ENCODE measurements around the gene CBR3.

CBR3 gene

GRCh38 chr21:36159356-36159921, 24.6 kb downstream of the CBR3 start:
- no peak overlapping the region for H3K4me3 ChIP-seq (ENCODE audit: low read length)
- H3K27me3 ChIP-seq (ENCODE audit: insufficient read depth, low read length), result peaks cover 30% of the 10 kb centered on the region
- H3K4me1 ChIP-seq (ENCODE audit: insufficient read depth, low read length), result no peaks in the 10 kb centered on the region
- no peaks in the 10 kb centered on the region for H3K9me3 ChIP-seq (ENCODE audit: insufficient read depth, low read depth, low read length)
- H3K36me3 ChIP-seq (ENCODE audit: insufficient read depth, low read depth, low read length), result no peaks in the 10 kb centered on the region
- no peak overlapping the region for H3K27ac ChIP-seq (ENCODE audit: low read length)
- no peak overlapping the region for H3K9ac ChIP-seq (ENCODE audit: low read depth, low read length)

GRCh38 chr21:36160850-36161178, 25.9 kb downstream of the CBR3 start:
- H3K27ac ChIP-seq (ENCODE audit: low read length), result no peak overlapping the region
- peaks cover 16% of the 10 kb centered on the region for H3K27me3 ChIP-seq (ENCODE audit: insufficient read depth, low read length)
- H3K4me1 ChIP-seq (ENCODE audit: insufficient read depth, low read length), result no peaks in the 10 kb centered on the region
- no peak overlapping the region for H3K4me3 ChIP-seq (ENCODE audit: low read length)
- H3K9me3 ChIP-seq (ENCODE audit: insufficient read depth, low read depth, low read length), result no peaks in the 10 kb centered on the region
- H3K36me3 ChIP-seq (ENCODE audit: insufficient read depth, low read depth, low read length), result no peaks in the 10 kb centered on the region
- H3K9ac ChIP-seq (ENCODE audit: low read depth, low read length), result no peak overlapping the region

- Histone ChIP-seq H3K4me3 (ENCODE audit: low read length) (no peak overlapping the region), H3K9me3 (ENCODE audit: insufficient read depth, low read depth, low read length) (no peaks in the 10 kb centered on the region), H3K27me3 (ENCODE audit: insufficient read depth, low read length) (peaks cover 9% of the 10 kb centered on the region), H3K4me1 (ENCODE audit: insufficient read depth, low read length) (no peaks in the 10 kb centered on the region), H3K36me3 (ENCODE audit: insufficient read depth, low read depth, low read length) (no peaks in the 10 kb centered on the region), H3K27ac (ENCODE audit: low read length) (no peak overlapping the region), H3K9ac (ENCODE audit: low read depth, low read length) (no peak overlapping the region)
Observed at GRCh38 chr21:36162631-36163030, 27.8 kb downstream of the CBR3 start.

- H3K36me3 ChIP-seq (ENCODE audit: insufficient read depth, low read depth, low read length), result no peaks in the 10 kb centered on the region
- H3K9ac ChIP-seq (ENCODE audit: low read depth, low read length), result no peak overlapping the region
- H3K4me1 ChIP-seq (ENCODE audit: insufficient read depth, low read length), result no peaks in the 10 kb centered on the region
- no peaks in the 10 kb centered on the region for H3K9me3 ChIP-seq (ENCODE audit: insufficient read depth, low read depth, low read length)
- H3K4me3 ChIP-seq (ENCODE audit: low read length), result no peak overlapping the region
- no peak overlapping the region for H3K27ac ChIP-seq (ENCODE audit: low read length)
- no peaks in the 10 kb centered on the region for H3K27me3 ChIP-seq (ENCODE audit: insufficient read depth, low read length)
Observed at GRCh38 chr21:36163750-36164741, 29.2 kb downstream of the CBR3 start.

GRCh38 chr21:36165356-36165755, 30.5 kb downstream of the CBR3 start:
- Histone ChIP-seq H3K4me3 (ENCODE audit: low read length) (no peak overlapping the region), H3K27ac (ENCODE audit: low read length) (no peak overlapping the region), H3K4me1 (ENCODE audit: insufficient read depth, low read length) (no peaks in the 10 kb centered on the region), H3K9ac (ENCODE audit: low read depth, low read length) (no peak overlapping the region), H3K27me3 (ENCODE audit: insufficient read depth, low read length) (no peaks in the 10 kb centered on the region), H3K9me3 (ENCODE audit: insufficient read depth, low read depth, low read length) (no peaks in the 10 kb centered on the region), H3K36me3 (ENCODE audit: insufficient read depth, low read depth, low read length) (no peaks in the 10 kb centered on the region)

- H3K36me3 ChIP-seq (ENCODE audit: insufficient read depth, low read depth, low read length), result no peaks in the 10 kb centered on the region
- no peak overlapping the region for H3K4me3 ChIP-seq (ENCODE audit: low read length)
- H3K4me1 ChIP-seq (ENCODE audit: insufficient read depth, low read length), result no peaks in the 10 kb centered on the region
- no peaks in the 10 kb centered on the region for H3K9me3 ChIP-seq (ENCODE audit: insufficient read depth, low read depth, low read length)
- H3K27me3 ChIP-seq (ENCODE audit: insufficient read depth, low read length), result no peaks in the 10 kb centered on the region
- H3K27ac ChIP-seq (ENCODE audit: low read length), result no peak overlapping the region
- H3K9ac ChIP-seq (ENCODE audit: low read depth, low read length), result no peak overlapping the region
Observed at GRCh38 chr21:36166705-36167104, 31.8 kb downstream of the CBR3 start.

GRCh38 chr21:36167541-36167940, 32.7 kb downstream of the CBR3 start:
- H3K4me1 ChIP-seq (ENCODE audit: insufficient read depth, low read length), result no peaks in the 10 kb centered on the region
- H3K9ac ChIP-seq (ENCODE audit: low read depth, low read length), result no peak overlapping the region
- H3K36me3 ChIP-seq (ENCODE audit: insufficient read depth, low read depth, low read length), result no peaks in the 10 kb centered on the region
- H3K27me3 ChIP-seq (ENCODE audit: insufficient read depth, low read length), result no peaks in the 10 kb centered on the region
- H3K9me3 ChIP-seq (ENCODE audit: insufficient read depth, low read depth, low read length), result no peaks in the 10 kb centered on the region
- H3K27ac ChIP-seq (ENCODE audit: low read length), result no peak overlapping the region
- no peak overlapping the region for H3K4me3 ChIP-seq (ENCODE audit: low read length)

GRCh38 chr21:36169470-36170128, 34.7 kb downstream of the CBR3 start:
- no peak overlapping the region for H3K27ac ChIP-seq (ENCODE audit: low read length)
- no peak overlapping the region for H3K9ac ChIP-seq (ENCODE audit: low read depth, low read length)
- no peaks in the 10 kb centered on the region for H3K4me1 ChIP-seq (ENCODE audit: insufficient read depth, low read length)
- H3K36me3 ChIP-seq (ENCODE audit: insufficient read depth, low read depth, low read length), result no peaks in the 10 kb centered on the region
- H3K27me3 ChIP-seq (ENCODE audit: insufficient read depth, low read length), result no peaks in the 10 kb centered on the region
- H3K9me3 ChIP-seq (ENCODE audit: insufficient read depth, low read depth, low read length), result no peaks in the 10 kb centered on the region
- H3K4me3 ChIP-seq (ENCODE audit: low read length), result no peak overlapping the region

- no peak overlapping the region for H3K4me3 ChIP-seq (ENCODE audit: low read length)
- H3K27ac ChIP-seq (ENCODE audit: low read length), result no peak overlapping the region
- no peaks in the 10 kb centered on the region for H3K36me3 ChIP-seq (ENCODE audit: insufficient read depth, low read depth, low read length)
- H3K9me3 ChIP-seq (ENCODE audit: insufficient read depth, low read depth, low read length), result no peaks in the 10 kb centered on the region
- H3K9ac ChIP-seq (ENCODE audit: low read depth, low read length), result no peak overlapping the region
- no peaks in the 10 kb centered on the region for H3K27me3 ChIP-seq (ENCODE audit: insufficient read depth, low read length)
- H3K4me1 ChIP-seq (ENCODE audit: insufficient read depth, low read length), result no peaks in the 10 kb centered on the region
Observed at GRCh38 chr21:36170823-36171222, 35.9 kb downstream of the CBR3 start.

- H3K4me1 ChIP-seq (ENCODE audit: insufficient read depth, low read length), result no peaks in the 10 kb centered on the region
- H3K36me3 ChIP-seq (ENCODE audit: insufficient read depth, low read depth, low read length), result no peaks in the 10 kb centered on the region
- no peak overlapping the region for H3K9ac ChIP-seq (ENCODE audit: low read depth, low read length)
- no peaks in the 10 kb centered on the region for H3K27me3 ChIP-seq (ENCODE audit: insufficient read depth, low read length)
- H3K27ac ChIP-seq (ENCODE audit: low read length), result no peak overlapping the region
- no peak overlapping the region for H3K4me3 ChIP-seq (ENCODE audit: low read length)
- H3K9me3 ChIP-seq (ENCODE audit: insufficient read depth, low read depth, low read length), result no peaks in the 10 kb centered on the region
Observed at GRCh38 chr21:36171336-36171735, 36.5 kb downstream of the CBR3 start.

- no peak overlapping the region for H3K4me3 ChIP-seq (ENCODE audit: low read length)
- H3K27me3 ChIP-seq (ENCODE audit: insufficient read depth, low read length), result no peaks in the 10 kb centered on the region
- H3K4me1 ChIP-seq (ENCODE audit: insufficient read depth, low read length), result no peaks in the 10 kb centered on the region
- H3K9ac ChIP-seq (ENCODE audit: low read depth, low read length), result no peak overlapping the region
- H3K36me3 ChIP-seq (ENCODE audit: insufficient read depth, low read depth, low read length), result no peaks in the 10 kb centered on the region
- H3K27ac ChIP-seq (ENCODE audit: low read length), result no peak overlapping the region
- no peaks in the 10 kb centered on the region for H3K9me3 ChIP-seq (ENCODE audit: insufficient read depth, low read depth, low read length)
Observed at GRCh38 chr21:36171741-36172331, 37.0 kb downstream of the CBR3 start.
